Right renal cortex interstitium (tissue), 3 donors: ENCODE measurements around the gene ORMDL3. TPM values are rescaled to one million over a fixed set of nuclear protein-coding genes. Genes with fewer than 3 reads are reported as not detected.
"Not testable (repeated sequence)": the region's sequence is repeated elsewhere in the genome, so short reads cannot be mapped to it uniquely, and the experiment has no call there.

ENCODE experiments used
- DNase-seq, 3 donors: peaks; one replicate each; pipeline ENCODE4 v3.0.0-alpha.2; 2013; ENCODE audit warnings: low read depth in 3 of 3, low spot score in 2 of 3
- polyA plus RNA-seq, 3 donors: library from polyadenylated mRNA; unstranded; fragments of 120-200 nt; gene quantifications; one replicate each; pipeline ENCODE4 v1.2.1, GENCODE V29; 2013; ENCODE audit not compliant: insufficient read length in 3 of 3

Gene ORMDL3
- polyA plus RNA-seq, 3 donors, result 82.2 to 108 (median 108) TPM

GRCh38 chr17:39894681-39895376 is 32.6 kb downstream of the ORMDL3 start:
- DNase-seq, result no peak

- no peak for DNase-seq
Measured at GRCh38 chr17:39889200-39889599, 38.2 kb downstream of the ORMDL3 start.

GRCh38 chr17:39887078-39887477 is 40.3 kb downstream of the ORMDL3 start:
- DNase-seq, result no peak

GRCh38 chr17:39886102-39886501 is 41.3 kb downstream of the ORMDL3 start:
- DNase-seq, result not testable (repeated sequence)

- no peak for DNase-seq
Measured at GRCh38 chr17:39872751-39873150, 54.6 kb downstream of the ORMDL3 start.

- no peak for DNase-seq
Measured at GRCh38 chr17:39871801-39872200, 55.6 kb downstream of the ORMDL3 start.

Other genes with a start within 250 kb of the ORMDL3 start
- 10 to 100 TPM; 32.5 to 39.4 (median 37.9) TPM for gene PGAP3, start 239.5 kb downstream of the ORMDL3 start, polyA plus RNA-seq
- 100 to 1,000 TPM; 174 to 185 (median 182) TPM for gene ERBB2, start 227.5 kb downstream of the ORMDL3 start, polyA plus RNA-seq
- 10 to 100 TPM; 31.7 to 37.5 (median 36.1) TPM for gene MIEN1, start 197.1 kb downstream of the ORMDL3 start, polyA plus RNA-seq
- gene GRB7, start 189.7 kb downstream of the ORMDL3 start, polyA plus RNA-seq, result 10 to 100 TPM; 29.0 to 31.9 (median 30.6) TPM
- under 1 TPM; 0.18 to 0.27 (median 0.21) TPM for gene IKZF3, start 63.3 kb downstream of the ORMDL3 start, polyA plus RNA-seq
- not detected for gene ZPBP2, start 59.4 kb downstream of the ORMDL3 start, polyA plus RNA-seq
- gene GSDMB, start 9.0 kb downstream of the ORMDL3 start, polyA plus RNA-seq, result 1 to 10 TPM; 8.2 to 9.2 (median 9.2) TPM
- not detected for gene LRRC3C, start 131 bp upstream of the ORMDL3 start, polyA plus RNA-seq
- gene GSDMA, start 35.4 kb upstream of the ORMDL3 start, polyA plus RNA-seq, result 1 to 10 TPM in 2 of 3 donors, under 1 TPM in 1; 0.32 to 4.0 (median 2.2) TPM
- gene PSMD3, start 53.2 kb upstream of the ORMDL3 start, polyA plus RNA-seq, result 100 to 1,000 TPM; 109 to 119 (median 109) TPM
- gene CSF3, start 87.8 kb upstream of the ORMDL3 start, polyA plus RNA-seq, result not detected
- gene MED24, start 126.8 kb upstream of the ORMDL3 start, polyA plus RNA-seq, result 10 to 100 TPM; 79.6 to 96.7 (median 84.5) TPM
- 10 to 100 TPM; 50.5 to 54.3 (median 50.7) TPM for gene THRA, start 135.4 kb upstream of the ORMDL3 start, polyA plus RNA-seq
- 1 to 10 TPM; 2.8 to 4.2 (median 4.1) TPM for gene NR1D1, start 173.0 kb upstream of the ORMDL3 start, polyA plus RNA-seq
- gene MSL1, start 194.4 kb upstream of the ORMDL3 start, polyA plus RNA-seq, result 100 to 1,000 TPM; 154 to 184 (median 157) TPM
- gene CASC3, start 212.9 kb upstream of the ORMDL3 start, polyA plus RNA-seq, result 10 to 100 TPM; 95.8 to 98.8 (median 96.1) TPM
- 1 to 10 TPM; 5.4 to 6.6 (median 5.8) TPM for gene RAPGEFL1, start 249.9 kb upstream of the ORMDL3 start, polyA plus RNA-seq